ENCODE measurements around the gene ATP2B1.
A peak's percentile ranks its signal among the peaks of the same experiment; 100 is the strongest.

The ATP2B1 gene

GRCh38 chr12:89695100-89695499 is 13.5 kb downstream of the ATP2B1 start:
- peak; percentile 22 to 69 for DNase-seq (ENCODE audit: low read depth in 2 of 2)
- H3K4me3 ChIP-seq (replicated peaks in 1 of 2; ENCODE audit: low read depth in 2 of 2, low read length in 2 of 2) = no peak overlapping the region
- no peak for TF ChIP-seq CTCF (IDR thresholded peaks at IDR 0.05; ENCODE audit: low read depth, low read length)

GRCh38 chr12:89694542-89694941 is 14.1 kb downstream of the ATP2B1 start:
- no peak overlapping the region for H3K4me3 ChIP-seq (replicated peaks in 1 of 2; ENCODE audit: low read depth in 2 of 2, low read length in 2 of 2)
- no peak for DNase-seq (ENCODE audit: low read depth in 2 of 2)
- TF ChIP-seq CTCF (IDR thresholded peaks at IDR 0.05; ENCODE audit: low read depth, low read length) = no peak

GRCh38 chr12:89693639-89694202 is 14.9 kb downstream of the ATP2B1 start:
- peak in 1 of 2 donors; percentile 18 for DNase-seq (ENCODE audit: low read depth in 2 of 2)
- no peak overlapping the region for H3K4me3 ChIP-seq (replicated peaks in 1 of 2; ENCODE audit: low read depth in 2 of 2, low read length in 2 of 2)
- TF ChIP-seq CTCF (IDR thresholded peaks at IDR 0.05; ENCODE audit: low read depth, low read length) = no peak

GRCh38 chr12:89692439-89692838 is 16.2 kb downstream of the ATP2B1 start:
- no peak overlapping the region for H3K4me3 ChIP-seq (replicated peaks in 1 of 2; ENCODE audit: low read depth in 2 of 2, low read length in 2 of 2)
- DNase-seq (ENCODE audit: low read depth in 2 of 2) = no peak
- no peak for TF ChIP-seq CTCF (IDR thresholded peaks at IDR 0.05; ENCODE audit: low read depth, low read length)

- TF ChIP-seq CTCF (IDR thresholded peaks at IDR 0.05; ENCODE audit: low read depth, low read length) = no peak
- H3K4me3 ChIP-seq (replicated peaks in 1 of 2; ENCODE audit: low read depth in 2 of 2, low read length in 2 of 2) = no peak overlapping the region
Observed at GRCh38 chr12:89691659-89692058, 17.0 kb downstream of the ATP2B1 start.

GRCh38 chr12:89690925-89691324 is 17.7 kb downstream of the ATP2B1 start:
- no peak for TF ChIP-seq CTCF (IDR thresholded peaks at IDR 0.05; ENCODE audit: low read depth, low read length)
- no peak overlapping the region for H3K4me3 ChIP-seq (replicated peaks in 1 of 2; ENCODE audit: low read depth in 2 of 2, low read length in 2 of 2)
- peak in 1 of 2 donors; percentile 38 for DNase-seq (ENCODE audit: low read depth in 2 of 2)

More at GRCh38 chr12:89691659-89692058, 17.0 kb downstream of the ATP2B1 start:
- no peak for DNase-seq (ENCODE audit: low read depth in 2 of 2)

- DNase-seq (ENCODE audit: low read depth in 2 of 2) = no peak
- no peak overlapping the region for H3K4me3 ChIP-seq (replicated peaks in 1 of 2; ENCODE audit: low read depth in 2 of 2, low read length in 2 of 2)
- TF ChIP-seq CTCF (IDR thresholded peaks at IDR 0.05; ENCODE audit: low read depth, low read length) = no peak
Observed at GRCh38 chr12:89689306-89689705, 19.3 kb downstream of the ATP2B1 start.

All from cardiac fibroblast (primary cell).